Upper lobe of left lung (tissue), 4 donors: ENCODE measurements around the gene VDR.

Source experiments
- POLR2A ChIP-seq, 4 donors: fragments of 450-650 bp; IDR thresholded peaks; one replicate each; pipeline ENCODE4 v1.5.1; 2016 to 2017; ENCODE audit warnings: antibody characterized with exemption in 4 of 4, mild to moderate bottlenecking in 2 of 4
- POLR2AphosphoS5 ChIP-seq, 2 donors: sonication (generic); formaldehyde crosslinking; IDR thresholded peaks; one replicate each; pipeline ENCODE4 v1.5.1; 2017; ENCODE audit warnings: antibody characterized with exemption in 2 of 2
- TF ChIP-seq, protein P1 (sequence below), 6 experiments: fragments of 450-650 bp in 4 of 6; fragments of 200-600 bp in 2 of 6; sonication (generic) in 2 of 6; IDR thresholded peaks; one replicate each; pipeline ENCODE4 v1.5.1; 2016 to 2019; ENCODE audit warnings: antibody characterized with exemption in 6 of 6

DNA sequence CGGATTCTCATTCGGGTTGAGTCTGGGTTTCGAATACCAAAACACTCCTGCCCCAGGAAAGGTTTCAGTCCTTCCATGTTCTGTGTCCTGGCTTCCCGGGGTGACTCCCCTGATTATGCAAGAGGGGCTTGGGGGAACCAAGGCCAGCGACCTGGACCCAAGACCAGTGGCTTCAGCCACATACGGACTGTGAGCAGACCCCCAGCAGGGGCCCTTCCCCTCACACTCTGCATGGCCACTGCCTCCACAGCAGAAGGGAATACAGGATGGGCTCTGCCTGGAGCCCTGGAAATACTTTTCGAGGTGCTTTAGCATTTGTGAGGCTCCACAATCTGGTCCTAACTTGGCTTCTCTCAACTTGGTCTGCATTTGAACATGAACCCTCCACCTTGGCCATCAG lies 104.2 kb downstream of the VDR start:
- TF ChIP-seq POLR2A (IDR thresholded peaks at IDR 0.05) (no peak), POLR2AphosphoS5 (IDR thresholded peaks at IDR 0.05) (no peak)
- TF ChIP-seq, protein P1, sequence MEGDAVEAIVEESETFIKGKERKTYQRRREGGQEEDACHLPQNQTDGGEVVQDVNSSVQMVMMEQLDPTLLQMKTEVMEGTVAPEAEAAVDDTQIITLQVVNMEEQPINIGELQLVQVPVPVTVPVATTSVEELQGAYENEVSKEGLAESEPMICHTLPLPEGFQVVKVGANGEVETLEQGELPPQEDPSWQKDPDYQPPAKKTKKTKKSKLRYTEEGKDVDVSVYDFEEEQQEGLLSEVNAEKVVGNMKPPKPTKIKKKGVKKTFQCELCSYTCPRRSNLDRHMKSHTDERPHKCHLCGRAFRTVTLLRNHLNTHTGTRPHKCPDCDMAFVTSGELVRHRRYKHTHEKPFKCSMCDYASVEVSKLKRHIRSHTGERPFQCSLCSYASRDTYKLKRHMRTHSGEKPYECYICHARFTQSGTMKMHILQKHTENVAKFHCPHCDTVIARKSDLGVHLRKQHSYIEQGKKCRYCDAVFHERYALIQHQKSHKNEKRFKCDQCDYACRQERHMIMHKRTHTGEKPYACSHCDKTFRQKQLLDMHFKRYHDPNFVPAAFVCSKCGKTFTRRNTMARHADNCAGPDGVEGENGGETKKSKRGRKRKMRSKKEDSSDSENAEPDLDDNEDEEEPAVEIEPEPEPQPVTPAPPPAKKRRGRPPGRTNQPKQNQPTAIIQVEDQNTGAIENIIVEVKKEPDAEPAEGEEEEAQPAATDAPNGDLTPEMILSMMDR (IDR thresholded peaks at IDR 0.05): no peak
